ENCODE data around the gene CHST11. TPM values are rescaled to one million over a fixed set of nuclear protein-coding genes. Genes with fewer than 3 reads are reported as not detected.

The CHST11 gene
- polyA plus RNA-seq, 1 donor: 8.0 TPM

DNA sequence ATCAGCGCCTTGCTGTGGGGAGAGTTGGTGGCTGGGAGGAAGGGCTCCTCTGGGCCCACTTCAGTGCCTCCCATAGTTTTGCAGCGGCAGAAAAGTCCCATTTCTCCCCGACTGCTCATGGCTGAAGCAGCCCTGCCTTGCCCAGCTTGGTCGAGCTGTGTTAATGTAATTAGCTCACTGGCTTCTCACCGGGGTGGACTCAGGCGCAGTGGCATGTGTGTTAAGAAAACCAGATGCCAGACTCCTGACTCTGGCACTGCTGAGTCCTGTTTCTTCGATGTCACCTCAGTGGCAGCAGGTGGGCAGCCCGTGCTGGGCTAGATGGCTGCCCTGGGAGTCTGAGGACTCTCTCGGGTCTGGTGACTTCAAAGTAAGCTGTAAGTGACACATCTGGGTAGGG lies 47.4 kb downstream of the CHST11 start:
- DNase-seq: no peak

DNA sequence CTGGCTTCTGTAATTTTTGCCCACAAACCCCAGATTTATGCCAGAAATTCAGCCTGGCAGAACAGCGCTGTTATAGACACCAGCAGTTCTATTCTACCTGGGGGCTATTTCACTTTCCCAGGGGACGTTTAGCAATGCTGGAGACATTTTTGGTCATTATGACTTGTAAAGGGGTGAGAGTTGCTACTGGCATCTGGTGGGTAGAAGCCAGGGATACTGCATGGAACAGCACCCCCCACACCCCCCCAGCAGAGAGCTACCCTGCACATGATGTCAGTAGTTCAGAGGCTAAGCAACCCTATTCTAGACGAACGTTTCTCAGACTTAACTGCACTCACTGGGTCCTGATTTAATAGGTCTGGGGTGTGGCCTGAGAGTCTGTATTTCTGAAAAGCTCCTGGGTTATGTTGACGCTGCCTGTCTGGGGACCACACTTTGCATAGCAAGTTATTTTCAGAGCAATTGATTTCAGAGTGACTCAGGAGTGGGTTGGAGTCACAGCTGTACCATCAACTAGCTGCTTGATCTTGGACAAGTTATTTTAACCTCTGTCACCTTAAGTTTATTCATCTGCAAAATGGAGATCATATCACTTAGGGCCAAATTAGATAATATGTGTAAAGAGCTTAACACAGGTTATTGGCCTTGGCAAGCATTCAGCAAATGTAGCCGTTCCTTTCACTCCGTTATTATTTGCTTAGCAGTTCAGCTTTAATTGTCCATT lies 48.5 kb downstream of the CHST11 start:
- DNase-seq: no peak

DNA sequence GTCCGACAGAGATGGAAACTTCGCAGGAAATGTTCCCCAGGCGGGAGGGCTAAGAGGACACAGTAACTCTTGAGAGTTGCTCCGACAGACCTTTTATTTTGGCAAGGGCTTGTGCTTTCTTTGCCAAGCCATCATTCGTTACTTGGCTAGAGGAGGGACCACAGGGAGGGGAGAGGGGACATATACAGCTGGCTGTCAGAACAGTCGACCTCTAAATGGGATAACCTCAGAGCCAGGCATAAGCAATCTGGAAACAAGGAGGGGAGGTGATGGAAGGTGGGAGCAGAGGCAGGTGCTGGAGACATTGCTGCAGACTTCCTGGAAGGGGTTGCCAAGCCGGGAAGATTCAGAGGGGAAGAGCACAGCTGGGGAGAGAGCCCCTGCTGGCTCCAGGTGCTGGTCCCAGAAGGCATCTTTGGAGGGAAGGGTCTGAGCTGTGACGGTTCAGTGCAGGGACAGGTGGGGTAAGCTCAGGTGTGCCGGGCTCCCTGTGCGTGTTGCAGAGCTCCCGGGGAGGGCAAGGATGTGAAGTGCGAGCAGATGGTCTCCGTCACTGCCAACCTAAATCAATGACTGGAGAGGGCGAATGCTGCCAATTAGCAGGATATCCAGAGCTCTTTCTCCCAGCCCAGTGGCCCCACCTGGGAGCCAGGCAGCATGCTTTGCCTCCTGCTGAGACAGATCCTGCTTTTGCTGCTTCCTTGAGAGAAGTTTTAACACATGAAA lies 50.1 kb downstream of the CHST11 start:
- DNase-seq: no peak

DNA sequence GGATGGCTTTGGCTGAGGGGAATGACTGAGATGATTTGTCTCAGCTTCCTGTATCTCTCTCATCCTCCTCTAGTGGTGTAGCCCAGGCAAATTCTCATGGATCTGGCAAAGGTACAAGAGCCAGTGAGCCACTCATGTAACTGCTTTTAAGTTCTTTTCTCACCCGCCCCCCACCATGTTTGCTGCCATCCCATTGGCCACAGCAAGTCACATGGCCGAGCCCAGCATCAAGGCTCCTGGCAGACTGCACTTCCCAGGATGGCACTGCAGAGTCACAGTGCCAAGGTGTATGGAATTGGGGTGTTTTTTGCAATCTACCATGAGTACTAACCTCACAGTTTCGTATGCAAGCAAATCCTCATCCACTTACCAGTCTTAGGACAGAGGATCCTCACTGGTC lies 50.9 kb downstream of the CHST11 start:
- no peak for DNase-seq

DNA sequence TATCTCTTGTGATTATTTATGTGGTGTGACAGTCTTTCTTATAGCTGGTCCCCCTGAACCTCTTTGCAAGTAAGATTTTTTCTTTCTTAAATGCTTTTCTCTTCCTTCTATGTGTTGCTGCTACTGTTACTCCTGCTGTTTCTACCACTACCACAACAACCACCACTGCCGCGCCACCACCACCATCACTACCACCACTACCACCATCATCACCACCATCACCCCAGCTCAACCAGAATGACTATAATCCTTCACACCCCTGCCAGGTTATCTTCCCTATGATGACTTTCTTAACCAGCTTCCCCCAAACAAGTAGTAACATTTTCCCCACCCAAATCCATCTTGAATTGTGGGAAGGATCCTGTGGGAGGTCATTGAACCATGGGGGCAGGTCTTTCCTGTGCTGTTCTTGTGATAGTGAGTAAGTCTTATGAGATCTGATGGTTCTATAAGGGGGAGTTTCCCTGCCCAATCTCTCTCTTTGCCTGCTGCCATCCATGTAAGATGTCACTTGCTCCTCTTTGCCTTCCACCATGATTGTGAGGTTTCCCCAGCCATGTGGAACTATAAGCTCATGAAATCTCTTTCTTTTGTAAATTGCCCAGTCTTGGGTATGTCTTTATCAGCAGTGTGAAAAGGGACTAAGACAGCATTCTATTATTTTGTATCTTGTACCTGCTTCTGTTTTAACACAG lies 52.2 kb downstream of the CHST11 start:
- DNase-seq: no peak

DNA sequence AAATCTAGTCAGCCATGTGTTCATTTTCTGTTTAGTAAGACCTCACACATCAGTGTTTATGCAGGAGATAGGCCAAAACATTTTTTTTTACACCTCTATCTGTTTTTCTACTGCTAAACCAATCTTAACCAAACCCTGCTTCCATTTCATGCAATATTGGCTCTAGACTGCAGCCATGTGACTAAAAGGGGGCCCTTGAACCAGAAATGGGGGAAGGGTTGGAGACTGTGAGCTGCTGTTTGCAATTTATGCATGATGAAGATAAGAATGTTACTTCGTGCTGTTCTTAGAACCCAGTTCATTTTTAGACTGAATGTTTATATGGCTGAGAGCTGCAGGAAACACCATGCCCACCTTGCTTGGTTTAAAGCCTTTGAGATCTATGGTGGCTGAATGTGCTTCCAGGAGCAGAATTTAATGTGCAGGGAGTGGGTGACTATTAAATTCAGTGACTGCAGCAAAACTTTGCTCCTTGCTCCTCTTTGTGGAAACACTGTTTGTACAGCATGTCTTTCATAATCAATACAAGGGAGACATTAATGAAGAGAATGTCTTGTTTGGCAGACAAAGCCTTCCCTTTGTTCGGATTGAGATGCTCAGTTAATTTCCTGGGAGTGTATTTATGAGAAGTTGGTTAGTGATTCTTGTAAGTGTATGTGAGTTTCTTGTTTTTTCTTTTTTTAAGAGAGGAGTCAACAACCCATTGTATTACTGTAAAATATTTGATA lies 53.6 kb downstream of the CHST11 start:
- no peak for DNase-seq

DNA sequence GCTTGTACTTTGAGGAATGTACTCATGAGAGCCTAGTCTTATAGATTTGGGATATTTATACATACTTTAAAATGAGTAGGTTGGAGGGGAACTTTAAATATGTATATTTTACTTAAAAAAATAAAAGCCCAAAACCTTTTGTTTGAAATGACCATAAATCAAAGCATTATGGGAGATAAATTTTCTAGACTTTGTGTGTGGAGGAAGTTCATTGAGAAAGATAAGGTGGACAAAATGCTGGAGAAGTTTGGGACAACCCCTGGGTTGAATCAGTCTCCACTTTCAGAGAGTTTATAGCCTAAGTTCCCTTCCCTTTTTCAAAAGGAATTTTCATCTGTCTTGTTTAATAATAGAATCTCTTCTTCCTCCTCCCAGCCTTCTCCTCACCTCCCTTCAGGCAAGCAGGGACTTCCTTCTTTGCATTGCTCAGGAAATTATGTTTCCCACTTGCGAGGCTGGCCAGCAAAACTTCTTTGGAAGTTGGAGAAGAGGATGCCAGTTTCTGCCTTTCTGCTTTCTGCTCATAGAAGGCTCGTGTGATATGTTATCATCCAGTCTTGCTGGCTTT lies 54.2 kb downstream of the CHST11 start:
- DNase-seq: no peak

DNA sequence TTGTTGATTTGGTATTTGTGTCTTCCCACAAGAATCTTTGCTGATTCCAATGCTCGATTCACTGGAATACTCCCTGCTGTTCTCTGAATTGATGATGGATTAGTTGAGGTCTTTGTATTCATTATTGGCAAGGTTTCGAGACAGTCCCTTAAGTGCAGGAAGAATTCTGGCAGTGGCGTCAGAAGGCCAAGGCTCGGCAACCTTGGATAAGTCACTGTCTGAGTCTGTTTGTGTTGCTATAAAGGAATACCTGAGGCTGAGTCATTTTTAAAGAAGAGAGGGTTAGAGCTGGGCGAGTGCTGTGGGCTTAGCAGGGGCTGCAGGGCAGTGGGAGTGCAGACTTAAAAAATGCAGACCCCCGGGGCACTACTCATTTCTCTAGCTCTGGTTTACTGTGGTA lies 56.9 kb downstream of the CHST11 start:
- no peak for DNase-seq

DNA sequence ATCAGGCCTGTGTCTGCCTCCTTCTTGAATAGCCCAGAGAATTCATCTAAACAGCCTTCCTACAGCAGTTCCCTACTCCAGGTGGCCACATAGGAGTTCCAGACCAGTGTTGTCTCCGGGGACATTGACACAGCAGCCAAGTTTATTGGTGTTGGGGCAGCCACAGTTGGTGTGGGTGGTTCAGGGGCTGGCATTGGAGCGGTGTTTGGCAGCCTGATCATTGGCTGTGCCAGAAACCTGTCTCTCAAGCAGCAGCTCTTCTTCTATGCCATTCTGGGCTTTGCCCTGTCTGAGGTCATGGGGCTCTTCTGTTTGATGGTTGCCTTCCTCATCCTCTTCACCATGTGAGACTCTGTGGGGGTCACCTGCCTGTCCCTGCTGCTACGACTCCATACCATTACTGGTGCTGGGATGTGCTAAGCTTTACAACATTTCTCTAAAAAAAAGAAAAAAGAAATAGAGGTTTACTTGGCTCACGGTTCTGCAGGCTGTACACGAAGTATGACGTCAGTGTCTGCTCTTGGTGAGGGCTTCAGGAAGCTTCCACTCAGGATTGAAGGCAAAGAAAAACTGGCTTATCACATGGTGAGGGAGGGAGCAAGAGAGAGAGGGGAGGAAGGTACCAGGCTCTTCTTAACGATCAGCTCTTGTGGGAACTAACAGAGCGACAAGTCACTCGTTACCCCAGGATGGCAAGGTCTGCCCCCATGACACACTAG lies 57.5 kb downstream of the CHST11 start:
- no peak for DNase-seq

DNA sequence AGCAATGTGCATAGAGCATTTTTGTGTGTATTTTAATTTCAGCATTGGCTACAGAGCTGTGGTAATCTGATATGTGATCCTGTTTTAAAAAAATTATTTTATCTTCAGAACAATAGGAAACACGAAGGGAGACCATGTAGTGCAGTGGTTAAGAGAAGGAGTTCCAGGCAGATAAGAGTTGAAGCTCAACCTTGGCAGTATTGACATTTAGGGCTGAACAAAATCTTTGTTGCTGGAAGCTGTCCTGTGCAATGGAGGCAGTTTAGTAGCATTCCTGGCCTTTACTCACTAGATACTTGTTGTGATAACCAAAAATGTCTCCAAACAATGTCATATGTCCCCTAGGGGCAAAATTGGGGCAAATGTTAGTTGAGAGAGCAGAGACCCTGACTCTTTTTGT lies 59.2 kb downstream of the CHST11 start:
- no peak for DNase-seq

DNA sequence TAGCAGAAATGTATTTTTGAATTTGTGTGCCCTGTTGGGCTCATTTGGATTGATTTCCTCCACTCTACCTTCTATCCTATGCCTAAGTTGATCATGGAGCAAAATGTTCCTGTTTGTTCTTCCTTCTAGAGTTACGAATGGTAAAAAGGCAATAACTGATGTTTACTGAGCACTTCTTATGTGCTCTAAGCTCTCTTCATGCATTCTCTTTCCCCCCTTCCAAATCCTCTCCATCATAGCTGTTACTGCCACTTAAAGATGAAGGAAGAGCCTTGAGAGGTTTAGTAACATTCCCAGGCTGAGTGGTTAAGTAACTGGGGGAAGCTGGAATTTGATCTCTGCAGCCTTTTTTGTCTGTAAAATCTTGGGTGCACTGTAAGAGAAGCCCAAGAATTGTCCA lies 60.1 kb downstream of the CHST11 start:
- DNase-seq: no peak

DNA sequence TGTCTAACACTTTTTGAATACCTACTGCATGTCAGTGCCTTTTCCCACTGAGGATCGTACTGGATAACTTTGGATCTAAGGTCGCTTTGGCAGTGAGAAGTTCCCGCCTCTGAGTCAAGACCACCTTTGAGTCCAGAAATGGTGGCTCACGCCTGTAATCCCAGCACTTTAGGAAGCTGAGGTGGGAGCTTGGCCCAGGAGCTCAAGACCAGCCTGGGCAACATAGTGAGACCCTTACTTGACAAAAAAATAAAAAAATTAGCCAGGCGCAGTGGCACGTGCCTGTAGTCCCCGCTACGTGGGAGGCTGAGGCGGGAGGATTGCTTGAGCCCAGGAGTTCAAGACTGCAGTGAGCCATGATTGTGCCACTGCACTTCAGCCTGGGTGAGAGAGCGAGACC lies 61.1 kb downstream of the CHST11 start:
- no peak for DNase-seq

DNA sequence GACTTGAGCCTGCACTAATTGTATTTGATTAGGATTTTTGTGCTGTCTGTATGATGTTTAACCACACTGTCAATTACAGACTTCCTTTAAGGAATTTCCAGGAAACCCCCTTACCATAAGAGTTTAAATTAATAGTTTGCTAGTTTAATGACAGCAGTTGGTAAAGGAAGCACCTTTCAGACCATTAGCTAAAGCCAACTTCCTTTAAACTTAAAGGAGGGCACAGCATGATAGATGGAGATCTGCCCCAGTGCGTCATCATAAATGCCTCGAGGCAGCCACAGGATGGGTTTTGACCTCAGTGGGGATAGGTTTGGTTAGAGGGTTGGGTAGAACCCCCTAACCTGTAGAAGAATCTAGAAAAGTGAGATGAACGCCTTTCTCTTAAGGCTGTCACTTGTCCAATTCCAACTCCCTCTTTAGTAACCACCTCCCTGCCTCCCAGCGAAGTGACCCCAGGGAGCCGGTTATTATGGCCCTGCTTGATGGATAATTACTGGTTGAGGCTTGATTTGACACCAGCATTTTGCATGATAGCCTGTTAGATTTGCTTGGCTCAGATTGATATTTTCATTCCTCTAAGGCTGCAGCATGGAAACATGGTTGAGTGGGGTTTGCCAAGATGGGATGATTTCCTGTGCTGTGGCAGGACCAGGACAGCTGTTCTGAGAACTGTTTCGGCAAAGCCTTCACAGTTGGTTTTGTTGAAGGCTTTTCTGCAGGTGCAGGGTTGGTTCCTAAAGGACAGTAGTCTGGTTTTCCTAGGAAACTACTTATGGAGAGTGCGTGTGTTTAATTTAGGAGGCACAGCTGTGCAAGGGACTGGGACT lies 62.7 kb downstream of the CHST11 start:
- DNase-seq: no peak

DNA sequence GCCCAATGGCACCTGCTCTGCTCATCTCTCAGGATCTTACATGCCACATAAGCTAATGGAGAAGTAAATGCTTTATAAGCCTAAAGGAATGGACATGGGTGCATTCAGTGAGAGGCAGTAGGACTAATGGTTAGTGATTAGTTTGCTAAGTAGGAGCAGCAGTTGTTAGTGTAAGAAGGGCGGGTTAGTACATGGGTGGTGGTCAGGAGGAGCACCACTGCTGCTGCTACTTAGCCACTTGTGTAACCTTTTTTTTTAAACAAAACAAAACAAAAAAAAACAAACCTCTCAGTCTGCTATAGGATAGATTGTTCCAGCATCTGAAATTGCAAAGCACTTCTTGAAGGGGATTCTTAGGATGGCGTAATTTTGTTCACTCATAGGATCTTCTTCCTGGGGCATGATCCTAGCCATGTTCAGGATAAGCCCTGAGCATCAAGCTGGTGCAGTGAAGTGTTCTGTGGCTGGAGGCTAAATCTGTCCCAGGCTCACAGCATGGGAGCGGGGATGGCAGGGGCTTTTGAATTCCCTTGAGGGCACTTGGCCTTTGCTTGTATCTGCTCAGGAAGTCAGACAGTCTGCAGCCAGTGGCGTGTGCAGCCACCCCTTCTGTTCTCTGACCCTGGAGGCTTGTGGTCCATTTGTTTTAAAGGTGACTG lies 63.6 kb downstream of the CHST11 start:
- DNase-seq: no peak

DNA sequence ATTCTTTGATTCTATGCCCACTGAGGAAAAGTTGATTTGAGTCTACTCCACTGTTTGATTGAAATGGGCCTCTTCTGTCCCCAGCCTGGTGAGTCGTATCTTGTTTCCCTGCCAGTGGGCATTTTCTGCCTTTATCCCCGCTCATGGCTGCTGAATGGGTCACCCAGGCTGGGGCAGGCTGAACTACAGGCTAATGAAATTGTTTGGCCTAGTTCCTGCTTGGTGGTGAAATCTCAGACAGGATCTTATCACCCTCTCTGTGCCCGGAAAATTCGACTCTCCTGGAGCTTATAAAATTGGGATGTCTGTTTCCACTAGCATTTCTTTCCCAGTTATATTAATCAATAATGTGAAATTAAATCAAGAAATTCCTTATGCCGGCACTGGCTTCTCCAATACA lies 65.0 kb downstream of the CHST11 start:
- DNase-seq: no peak

DNA sequence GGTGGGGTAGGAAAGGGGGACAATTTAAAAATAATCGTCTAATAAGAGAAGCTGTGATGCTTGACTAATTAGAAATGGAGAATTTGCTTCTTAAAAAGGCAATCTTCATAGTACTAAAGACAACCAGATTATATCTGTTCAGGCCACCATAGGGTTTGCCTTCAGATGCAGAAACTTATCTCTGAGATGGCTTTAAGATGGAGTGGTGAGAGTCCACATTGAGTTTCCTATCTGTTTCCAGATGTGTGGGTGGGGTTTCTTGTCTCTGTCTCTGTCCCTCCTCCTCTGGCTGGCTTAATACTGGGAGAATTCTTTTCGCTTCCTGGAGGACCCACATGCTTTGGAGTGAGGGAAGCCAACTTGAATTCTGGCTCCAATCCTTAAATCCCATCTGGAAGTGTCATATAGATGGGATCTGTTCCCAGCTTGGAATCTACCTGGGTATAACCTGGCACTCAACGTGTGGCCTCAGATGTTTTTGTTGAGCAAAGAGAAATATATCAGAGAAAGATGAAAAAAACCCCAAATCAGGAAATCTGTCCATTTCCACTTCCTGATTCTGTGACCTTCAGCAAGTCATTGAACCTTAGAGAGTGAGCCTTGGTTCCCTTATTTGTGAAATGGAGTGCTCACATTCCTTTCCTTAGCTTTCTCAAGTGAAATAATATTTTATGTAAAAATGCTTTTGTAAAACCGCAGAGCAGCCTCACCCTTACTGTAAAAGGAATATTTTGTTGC lies 66.4 kb downstream of the CHST11 start:
- no peak for DNase-seq

DNA sequence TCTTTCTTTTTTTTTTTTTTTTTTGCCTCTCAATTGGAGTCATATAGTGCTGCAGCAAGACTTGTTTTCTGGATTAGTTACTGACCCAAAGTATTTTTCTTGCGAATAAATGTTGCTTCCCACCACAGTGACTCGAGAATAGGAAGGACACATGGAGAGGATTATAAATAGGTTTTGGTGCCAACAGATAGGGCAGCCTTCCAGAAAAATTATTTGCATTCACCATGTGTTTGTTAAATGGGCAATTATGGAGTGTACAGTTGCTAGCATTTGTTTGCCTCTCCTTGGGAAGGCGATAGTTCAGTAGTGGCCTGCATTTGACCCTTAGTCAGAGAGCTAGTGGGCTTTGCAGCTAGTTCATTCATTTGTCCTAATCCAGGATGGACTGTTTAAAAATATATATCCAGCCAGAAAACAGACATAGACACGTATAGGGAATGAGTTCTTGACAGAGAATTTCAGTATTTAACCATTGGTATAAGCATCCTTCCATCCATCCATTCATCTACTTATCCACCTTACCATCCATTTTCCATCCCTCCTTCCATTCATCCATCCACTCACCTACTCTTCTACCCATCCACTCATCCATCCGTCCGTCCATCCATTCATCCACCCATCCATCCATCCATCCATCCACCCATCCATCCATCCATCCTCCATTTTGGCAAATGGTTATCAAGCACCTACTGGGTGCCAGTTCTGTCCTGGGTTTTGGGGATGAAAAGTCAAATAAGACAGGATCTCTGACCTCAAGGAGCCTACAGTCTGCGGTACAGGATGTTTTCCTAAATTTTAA lies 67.5 kb downstream of the CHST11 start:
- no peak for DNase-seq

DNA sequence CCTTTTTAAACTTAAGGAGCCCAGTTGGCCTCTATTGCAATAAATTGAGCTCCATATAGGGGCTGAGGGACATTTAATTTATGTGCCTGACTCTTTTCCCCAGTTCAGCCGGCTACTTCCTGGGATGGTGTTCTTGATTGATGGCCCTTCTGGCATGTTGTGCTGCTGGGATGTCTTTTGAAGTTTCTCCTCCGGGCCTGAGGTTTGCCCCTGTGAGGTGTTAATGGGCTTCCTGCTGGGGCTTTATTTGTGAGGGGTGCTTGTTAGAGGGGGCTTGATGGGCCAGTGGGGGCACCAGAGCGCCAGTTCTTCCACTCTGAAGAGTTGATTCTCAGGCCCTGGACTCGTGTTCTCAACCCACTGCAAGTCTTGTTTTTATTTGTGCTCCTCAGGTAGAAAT lies 69.6 kb downstream of the CHST11 start:
- peak; percentile 34 for DNase-seq

DNA sequence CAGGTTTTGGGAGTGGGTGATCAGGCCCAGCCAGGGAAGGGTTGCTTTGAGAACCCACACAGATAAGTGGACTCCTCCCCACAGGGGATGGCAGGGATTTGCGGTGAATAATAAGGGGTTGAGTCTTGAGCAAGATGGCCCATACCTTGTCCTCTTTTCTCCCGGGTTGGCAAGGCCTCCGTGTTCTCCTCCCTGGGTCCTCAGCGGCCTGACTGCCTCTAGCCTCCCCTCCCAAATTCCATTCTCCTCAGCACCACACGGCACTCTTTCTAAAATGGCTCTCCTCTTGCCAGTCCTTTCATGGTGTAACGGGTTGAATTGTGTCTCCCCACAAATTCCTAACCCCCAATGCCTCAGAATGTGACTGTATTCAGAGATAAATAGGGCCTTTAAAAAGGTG lies 70.0 kb downstream of the CHST11 start:
- no peak for DNase-seq
